Tibial nerve (tissue), 4 donors: ENCODE measurements around the gene NMNAT1.

Experiments used
- EP300 ChIP-seq, 2 donors: sonication (generic); formaldehyde crosslinking; IDR thresholded peaks; one replicate each; pipeline ENCODE4 v1.6.1; 2017; ENCODE audit warnings: antibody characterized with exemption in 2 of 2, mild to moderate bottlenecking in 1 of 2
- TF ChIP-seq, protein P1 (sequence below), 5 experiments: fragments of 200-600 bp in 3 of 5; fragments of 450-650 bp in 2 of 5; sonication (generic) in 3 of 5; IDR thresholded peaks; one replicate each; pipeline ENCODE4 v1.5.1; 2016 to 2019; ENCODE audit warnings: antibody characterized with exemption in 5 of 5, mild to moderate bottlenecking in 3 of 5, moderate library complexity in 2 of 5

DNA sequence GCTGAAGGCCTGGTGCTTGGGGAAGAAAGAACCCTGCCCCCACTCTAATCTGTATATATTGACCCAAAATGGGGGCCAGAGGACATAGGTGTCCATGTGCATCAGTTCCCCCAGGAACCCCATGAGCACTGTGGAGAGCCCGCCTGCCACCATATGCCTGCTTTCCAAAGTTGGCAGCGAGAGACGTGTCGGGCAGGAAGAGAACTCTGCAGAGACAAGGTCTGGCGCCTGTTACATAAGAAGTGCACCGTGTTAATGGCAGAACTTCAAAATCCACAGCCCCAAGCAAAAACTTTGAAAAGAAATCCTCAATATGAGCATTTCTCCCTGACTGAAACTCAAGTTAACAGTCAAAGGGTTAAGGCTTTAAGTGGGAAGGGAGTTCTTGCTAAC is 41.2 kb upstream of the NMNAT1 start:
- TF ChIP-seq, protein P1, sequence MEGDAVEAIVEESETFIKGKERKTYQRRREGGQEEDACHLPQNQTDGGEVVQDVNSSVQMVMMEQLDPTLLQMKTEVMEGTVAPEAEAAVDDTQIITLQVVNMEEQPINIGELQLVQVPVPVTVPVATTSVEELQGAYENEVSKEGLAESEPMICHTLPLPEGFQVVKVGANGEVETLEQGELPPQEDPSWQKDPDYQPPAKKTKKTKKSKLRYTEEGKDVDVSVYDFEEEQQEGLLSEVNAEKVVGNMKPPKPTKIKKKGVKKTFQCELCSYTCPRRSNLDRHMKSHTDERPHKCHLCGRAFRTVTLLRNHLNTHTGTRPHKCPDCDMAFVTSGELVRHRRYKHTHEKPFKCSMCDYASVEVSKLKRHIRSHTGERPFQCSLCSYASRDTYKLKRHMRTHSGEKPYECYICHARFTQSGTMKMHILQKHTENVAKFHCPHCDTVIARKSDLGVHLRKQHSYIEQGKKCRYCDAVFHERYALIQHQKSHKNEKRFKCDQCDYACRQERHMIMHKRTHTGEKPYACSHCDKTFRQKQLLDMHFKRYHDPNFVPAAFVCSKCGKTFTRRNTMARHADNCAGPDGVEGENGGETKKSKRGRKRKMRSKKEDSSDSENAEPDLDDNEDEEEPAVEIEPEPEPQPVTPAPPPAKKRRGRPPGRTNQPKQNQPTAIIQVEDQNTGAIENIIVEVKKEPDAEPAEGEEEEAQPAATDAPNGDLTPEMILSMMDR (IDR thresholded peaks at IDR 0.05): no peak
- TF ChIP-seq EP300 (IDR thresholded peaks at IDR 0.05): no peak
